GM18508 (cell line): ENCODE data around the gene NRN1.
"Not testable (repeated sequence)": the region's sequence is repeated elsewhere in the genome, so short reads cannot be mapped to it uniquely, and the experiment has no call there.

ENCODE experiments used
- ATAC-seq: cut with Tn5 transposase; IDR thresholded peaks from one replicate; pipeline ENCODE4 v1.9.1; 2021; ENCODE audit warnings: moderate number of reproducible peaks; ENCODE audit not compliant: insufficient read depth, unreplicated experiment

The NRN1 gene

GRCh38 chr6:6006428-6007365 is at the start of gene NRN1:
NRN1 (minus strand) TSS chr6:6006925; CDS start chr6:6006749, 176 bp downstream.
- ATAC-seq = no peak

- ATAC-seq = no peak
Observed at GRCh38 chr6:6052216-6052615, 45.5 kb upstream of the NRN1 start.

GRCh38 chr6:6046716-6047115 is 40.0 kb upstream of the NRN1 start:
- no peak for ATAC-seq

GRCh38 chr6:6039946-6040509 is 33.3 kb upstream of the NRN1 start:
- ATAC-seq = no peak

- no peak for ATAC-seq
Observed at GRCh38 chr6:6037179-6037578, 30.5 kb upstream of the NRN1 start.

GRCh38 chr6:6033858-6034257 is 27.1 kb upstream of the NRN1 start:
- ATAC-seq = no peak

GRCh38 chr6:6026513-6027205 is 19.9 kb upstream of the NRN1 start:
- no peak for ATAC-seq

GRCh38 chr6:6025736-6026135 is 19.0 kb upstream of the NRN1 start:
- no peak for ATAC-seq

GRCh38 chr6:6024220-6024619 is 17.5 kb upstream of the NRN1 start:
- no peak for ATAC-seq

- not testable (repeated sequence) for ATAC-seq
Observed at GRCh38 chr6:6022841-6023240, 16.1 kb upstream of the NRN1 start.

- ATAC-seq = no peak
Observed at GRCh38 chr6:6008648-6009421, 2.1 kb upstream of the NRN1 start.

- no peak for ATAC-seq
Observed at GRCh38 chr6:6008089-6008647, 1.4 kb upstream of the NRN1 start.

- ATAC-seq = no peak
Observed at GRCh38 chr6:6007366-6008088, 802 bp upstream of the NRN1 start.

GRCh38 chr6:6006006-6006427 is 708 bp downstream of the NRN1 start:
- no peak for ATAC-seq

- no peak for ATAC-seq
Observed at GRCh38 chr6:6005051-6006005, 1.4 kb downstream of the NRN1 start.

- ATAC-seq = no peak
Observed at GRCh38 chr6:6004390-6004995, 2.2 kb downstream of the NRN1 start.

GRCh38 chr6:6003621-6004366 is 2.9 kb downstream of the NRN1 start:
- no peak for ATAC-seq
